ENCODE data around the gene ARHGAP10.

ARHGAP10 gene

DNA sequence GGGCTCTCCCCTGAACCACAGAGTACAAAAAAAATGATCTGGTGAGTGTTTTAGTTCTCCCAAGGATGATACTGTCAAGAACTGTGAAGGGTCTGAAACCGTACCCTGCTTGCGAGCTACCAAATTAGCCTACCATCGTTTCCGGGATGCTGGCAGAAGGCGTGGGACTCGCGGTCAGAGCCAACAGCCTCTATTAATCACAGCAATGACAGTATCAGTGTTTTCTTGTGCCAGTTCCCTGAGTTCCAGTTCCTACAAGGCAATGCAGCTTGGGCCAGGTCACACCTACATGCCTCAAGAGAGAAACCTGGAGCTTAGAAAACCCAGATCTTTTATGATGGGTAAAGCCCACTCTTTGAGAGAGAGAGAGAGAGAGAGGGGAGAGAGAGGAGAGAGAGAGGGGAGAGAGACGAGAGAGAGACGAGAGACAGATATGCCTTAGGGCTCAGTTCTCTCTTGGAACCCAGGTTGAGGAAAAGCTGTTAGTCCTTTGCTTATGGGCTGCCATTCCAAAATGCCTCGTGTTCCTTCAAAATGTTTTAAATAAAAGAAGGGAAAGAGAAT lies 327.8 kb downstream of the ARHGAP10 start:
- DNase-seq (ENCODE audit: extremely low read depth in 1 of 2, low read depth in 1 of 2): no peak

DNA sequence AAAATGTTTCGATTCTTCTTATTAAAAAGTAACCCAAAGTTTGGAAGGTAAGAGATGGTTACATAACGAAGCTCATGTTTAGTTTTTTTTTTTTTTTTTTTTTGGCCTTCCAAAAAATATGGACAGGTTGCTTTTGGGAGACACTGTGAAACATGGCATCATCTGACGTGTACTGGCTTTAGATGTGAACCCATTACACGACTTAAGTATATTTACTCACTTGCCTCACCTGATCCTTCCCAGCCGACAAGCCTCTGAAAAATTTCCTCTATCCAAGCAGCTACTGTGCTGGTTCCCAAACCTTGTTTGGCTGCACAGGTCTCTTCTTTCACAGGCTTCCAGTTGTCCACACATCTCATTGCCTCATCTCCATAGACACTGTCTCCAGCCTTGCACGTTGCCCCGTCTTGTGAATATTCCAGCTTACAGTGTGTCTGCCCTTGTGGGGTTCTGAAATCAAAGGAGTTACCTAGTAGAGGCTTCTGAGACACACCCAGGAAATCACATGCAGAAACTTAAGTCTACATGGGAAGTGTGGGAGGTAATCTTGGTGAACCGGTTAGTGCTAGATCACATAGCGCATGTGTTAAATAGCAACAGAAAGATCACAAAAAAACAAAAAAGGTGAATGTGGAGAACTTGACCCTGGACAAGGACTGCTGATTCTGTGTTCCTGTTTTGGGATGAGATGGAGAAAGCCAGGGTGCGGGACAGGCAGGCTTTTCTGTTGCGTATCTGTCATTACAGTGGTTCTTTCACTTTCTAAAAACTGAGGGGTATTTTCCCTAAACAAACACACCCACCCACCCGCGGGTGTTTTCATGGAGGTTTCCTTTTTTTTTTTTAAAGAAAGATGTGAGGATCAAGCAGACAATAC lies 328.6 kb downstream of the ARHGAP10 start:
- no peak for DNase-seq (ENCODE audit: extremely low read depth in 1 of 2, low read depth in 1 of 2)

- no peak for DNase-seq (ENCODE audit: extremely low read depth in 1 of 2, low read depth in 1 of 2)
Measured at GRCh38 chr4:148061141-148061481, 329.2 kb downstream of the ARHGAP10 start.

- DNase-seq (ENCODE audit: extremely low read depth in 1 of 2, low read depth in 1 of 2): no peak
Measured at GRCh38 chr4:148061795-148062194, 329.9 kb downstream of the ARHGAP10 start.

GRCh38 chr4:148062301-148062950 lies 330.5 kb downstream of the ARHGAP10 start:
- no peak for DNase-seq (ENCODE audit: extremely low read depth in 1 of 2, low read depth in 1 of 2)

GRCh38 chr4:148064451-148064850 lies 332.6 kb downstream of the ARHGAP10 start:
- DNase-seq (ENCODE audit: extremely low read depth in 1 of 2, low read depth in 1 of 2): no peak

- no peak for DNase-seq (ENCODE audit: extremely low read depth in 1 of 2, low read depth in 1 of 2)
Measured at GRCh38 chr4:148065075-148065474, 333.2 kb downstream of the ARHGAP10 start.

GRCh38 chr4:148067301-148067916 lies 335.5 kb downstream of the ARHGAP10 start:
- no peak for DNase-seq (ENCODE audit: extremely low read depth in 1 of 2, low read depth in 1 of 2)

GRCh38 chr4:148068065-148068911 lies 336.4 kb downstream of the ARHGAP10 start:
- no peak for DNase-seq (ENCODE audit: extremely low read depth in 1 of 2, low read depth in 1 of 2)

DNA sequence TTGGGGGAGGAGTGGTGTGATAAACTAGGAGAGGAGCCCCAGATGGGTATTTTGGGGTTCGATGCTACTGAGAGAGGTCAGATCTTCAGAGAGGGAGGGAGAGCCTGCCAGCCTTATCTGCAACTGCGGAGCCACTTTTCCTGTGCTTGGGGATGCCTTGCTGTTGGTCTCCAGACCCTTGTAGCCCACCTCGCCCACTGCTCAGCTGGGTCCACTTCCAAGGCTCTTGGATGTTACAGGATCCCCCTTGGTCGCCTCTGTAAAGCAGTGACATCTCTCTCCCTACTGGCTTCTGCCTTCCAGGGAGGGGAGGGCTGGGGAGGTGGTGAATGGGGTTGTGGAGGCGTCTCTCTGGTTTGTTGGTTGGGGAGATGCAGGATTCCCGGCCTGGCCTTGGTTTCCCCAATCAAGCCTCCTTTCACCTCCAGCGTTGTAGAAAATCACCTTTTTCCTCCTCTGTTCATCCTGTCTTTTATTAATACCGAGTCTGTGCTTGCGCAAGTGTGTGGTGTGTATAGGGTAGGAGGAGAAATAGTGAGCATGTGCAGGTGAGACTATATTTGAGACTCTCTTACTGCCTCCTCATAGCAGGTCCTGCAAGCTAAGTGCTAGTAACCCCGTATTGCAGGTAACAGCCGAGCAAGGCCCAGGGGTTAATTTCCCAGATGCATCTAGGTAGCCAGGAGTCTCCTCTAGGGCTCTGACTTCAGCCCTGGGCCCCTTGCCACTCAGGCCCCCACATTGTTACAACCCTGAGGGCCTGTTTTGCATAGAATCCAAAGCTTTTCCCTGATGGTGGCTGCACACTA lies 337.4 kb downstream of the ARHGAP10 start:
- no peak for DNase-seq (ENCODE audit: extremely low read depth in 1 of 2, low read depth in 1 of 2)

DNA sequence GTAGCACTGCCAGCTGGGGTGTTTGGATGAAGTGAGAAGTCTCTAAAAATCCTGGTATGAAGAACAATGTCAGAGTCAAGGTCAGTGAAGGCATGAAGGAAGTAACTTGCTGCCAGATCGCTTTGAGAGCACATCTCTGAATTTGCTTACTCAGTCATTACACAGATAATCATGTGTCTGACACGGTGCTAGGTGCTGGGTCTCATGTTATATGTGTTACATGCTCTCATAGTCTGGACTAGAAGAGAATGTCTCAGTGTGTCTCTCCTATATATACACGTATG lies 337.9 kb downstream of the ARHGAP10 start:
- DNase-seq (ENCODE audit: extremely low read depth in 1 of 2, low read depth in 1 of 2): no peak

- DNase-seq (ENCODE audit: extremely low read depth in 1 of 2, low read depth in 1 of 2): no peak
Measured at GRCh38 chr4:148071009-148071408, 339.1 kb downstream of the ARHGAP10 start.

DNA sequence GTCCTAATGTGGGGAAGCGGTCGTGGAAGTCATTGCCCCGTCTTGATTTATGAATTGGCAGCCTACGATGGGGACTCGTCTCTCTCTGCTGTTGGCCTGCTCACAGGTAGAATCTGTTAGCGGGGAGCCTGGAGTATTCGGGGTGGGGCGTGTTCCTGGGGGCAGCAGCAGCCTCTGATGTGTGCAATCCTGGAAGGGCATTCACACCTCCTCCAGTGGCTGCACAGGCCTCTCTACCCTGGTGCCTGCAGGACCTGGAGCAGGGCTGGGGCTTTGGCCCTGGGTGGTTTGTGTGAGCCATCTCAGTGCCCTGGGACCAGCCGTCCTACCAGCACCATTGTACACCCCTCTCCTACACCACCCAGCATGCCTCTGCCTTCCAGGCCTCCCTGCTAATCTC lies 340.9 kb downstream of the ARHGAP10 start:
- no peak for DNase-seq (ENCODE audit: extremely low read depth in 1 of 2, low read depth in 1 of 2)

GRCh38 chr4:148073349-148073748 lies 341.5 kb downstream of the ARHGAP10 start:
- DNase-seq (ENCODE audit: extremely low read depth in 1 of 2, low read depth in 1 of 2): no peak

GRCh38 chr4:148074462-148074861 lies 342.6 kb downstream of the ARHGAP10 start:
- DNase-seq (ENCODE audit: extremely low read depth in 1 of 2, low read depth in 1 of 2): no peak

DNA sequence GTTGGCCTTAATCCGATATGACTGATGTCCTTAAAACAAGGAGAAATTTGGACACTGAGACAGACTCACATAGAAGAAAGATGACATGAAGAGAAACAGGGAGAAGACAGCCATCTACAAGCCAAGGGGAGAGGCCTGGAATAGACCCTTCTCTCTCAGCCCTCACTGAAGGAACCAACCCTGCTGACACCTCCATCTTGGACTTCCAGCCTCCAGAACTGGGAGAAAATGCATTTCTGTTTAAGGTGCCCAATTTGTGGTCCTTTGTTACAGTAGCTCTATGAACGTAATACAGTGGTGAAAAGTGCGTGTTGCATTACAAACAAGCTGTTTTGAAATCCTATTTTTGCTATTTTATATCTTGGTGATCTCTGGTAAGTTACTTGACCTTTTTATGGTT lies 343.6 kb downstream of the ARHGAP10 start:
- DNase-seq (ENCODE audit: extremely low read depth in 1 of 2, low read depth in 1 of 2): no peak

GRCh38 chr4:148076964-148077363 lies 345.1 kb downstream of the ARHGAP10 start:
- DNase-seq (ENCODE audit: extremely low read depth in 1 of 2, low read depth in 1 of 2): no peak

DNA sequence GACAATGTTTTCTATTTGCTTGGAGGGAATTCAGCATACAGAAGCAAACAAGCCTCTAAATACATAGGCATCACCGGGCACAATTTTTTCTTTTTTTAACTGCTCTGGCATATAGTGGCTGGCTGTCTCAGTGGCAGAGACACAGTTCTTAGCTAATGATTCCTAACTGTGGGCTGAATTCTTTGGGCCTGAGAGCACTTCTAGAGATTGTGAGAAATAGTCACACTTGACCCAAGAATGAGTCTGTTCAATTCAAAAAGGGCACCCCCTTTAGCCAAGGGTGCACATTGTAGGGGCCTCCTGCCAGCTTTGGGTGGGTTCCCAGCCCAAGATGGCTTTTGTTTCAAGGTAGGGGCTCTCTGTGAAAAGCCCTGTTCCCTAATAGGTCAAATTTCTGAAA lies 345.7 kb downstream of the ARHGAP10 start:
- no peak for DNase-seq (ENCODE audit: extremely low read depth in 1 of 2, low read depth in 1 of 2)

- no peak for DNase-seq (ENCODE audit: extremely low read depth in 1 of 2, low read depth in 1 of 2)
Measured at GRCh38 chr4:148078061-148078460, 346.2 kb downstream of the ARHGAP10 start.

DNA sequence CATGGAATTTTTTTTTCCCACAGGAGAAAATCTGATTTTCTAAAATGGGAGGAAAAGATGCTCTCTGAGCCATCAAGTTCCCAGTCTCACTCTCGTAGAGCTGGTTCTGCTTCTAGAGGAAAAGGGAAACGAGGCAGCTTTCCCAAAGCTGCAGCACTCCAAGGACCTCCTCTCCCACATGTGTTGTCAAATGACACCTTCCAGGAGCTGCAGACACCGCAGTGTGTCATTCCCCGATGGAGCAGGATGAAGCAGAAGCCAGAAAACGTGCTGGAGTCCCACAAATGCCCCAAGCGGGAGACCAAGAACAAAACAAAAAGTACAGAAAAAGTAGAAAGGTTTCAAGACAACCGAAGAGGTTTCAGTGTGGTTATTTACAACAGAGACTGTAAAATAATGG lies 348.1 kb downstream of the ARHGAP10 start:
- no peak for DNase-seq (ENCODE audit: extremely low read depth in 1 of 2, low read depth in 1 of 2)

Data from stimulated activated CD8-positive, alpha-beta memory T cell treated with anti-CD3 and anti-CD28 coated beads, Interleukin-7, amount 100 ng/mL, for 48 hours (primary cell).